HL-60/S4 (cell line): ENCODE data around the gene MDM1.

Experiments
- in situ Hi-C: fragments of 300-500 bp; cut with MboI; formaldehyde crosslinking; loops from 2 replicates; pipeline ENCODE4 v1.14.3; 2022; ENCODE audit warnings: low sequenced_read_pairs

The MDM1 gene

GRCh38 chr12:68245180-68246021 is 86.8 kb downstream of the MDM1 start:
- in situ Hi-C loops, result no loop called here
